ENCODE data around the gene MBOAT7. TPM values are rescaled to one million over a fixed set of nuclear protein-coding genes. Genes with fewer than 3 reads are reported as not detected.

MBOAT7 gene
- total and polyA plus RNA-seq, 2 of the 8 experiments (the other 6 are each of a cell fraction or from before 2014, with no cell fraction given): 85.5 to 90.9 TPM

DNA sequence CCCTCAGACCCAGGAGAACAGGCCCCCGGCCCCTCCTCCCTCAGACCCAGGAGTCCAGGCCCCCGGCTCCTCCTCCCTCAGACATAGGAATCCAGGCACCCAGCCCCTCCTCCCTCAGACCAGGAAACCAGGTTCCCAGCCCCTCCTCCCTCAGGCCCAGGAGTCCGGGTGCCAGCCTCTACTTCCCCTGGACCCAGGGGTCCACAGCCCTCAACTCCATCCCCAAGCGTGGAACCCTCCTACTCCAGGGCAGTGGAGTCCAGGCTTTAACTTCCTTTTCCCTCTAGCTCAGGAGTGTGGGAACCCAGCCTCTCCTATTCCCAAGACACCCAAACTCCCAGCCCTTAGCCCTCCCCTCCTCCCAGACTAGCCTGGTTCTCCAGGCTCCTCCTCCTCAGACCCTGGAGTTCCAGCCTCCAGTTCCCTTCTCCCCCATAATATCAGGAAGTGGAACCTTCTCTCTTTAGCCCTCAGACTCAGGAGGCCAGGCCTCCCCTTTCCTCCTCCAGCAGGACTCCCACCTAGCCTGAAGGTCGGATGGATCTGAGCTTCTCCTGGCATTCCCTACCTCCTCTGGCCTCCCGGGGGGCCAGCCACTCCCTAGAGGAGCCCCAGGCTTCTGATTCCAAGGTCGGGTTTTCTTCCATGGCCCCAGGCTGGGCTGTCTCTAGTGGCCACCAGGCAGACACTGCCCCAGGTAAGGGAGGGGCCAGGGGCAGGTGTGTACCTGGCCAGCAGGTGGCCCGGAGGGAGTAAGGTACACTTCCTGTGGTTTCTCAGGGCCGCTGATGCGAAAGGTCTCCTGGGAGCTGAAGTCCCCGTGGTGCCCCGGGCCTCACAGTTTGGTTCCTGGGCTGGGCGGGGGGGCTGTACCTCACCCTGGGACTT lies 16.7 kb downstream of the MBOAT7 start, which contains the start of gene TMC4:
Gene TMC4 (minus strand): TSS at position 690 of the 888 bp plus-strand sequence. CDS start 43 bp downstream, at position 647.
- no peak within 1 kb of the TSS for H3K14ac ChIP-seq (ENCODE audit: insufficient read length)
- H4K8ac ChIP-seq (ENCODE audit: extremely low read depth, insufficient read depth, low read length): no peak within 1 kb of the TSS; the same call in 1 of the 2 replicates
- H2AK5ac ChIP-seq (ENCODE audit: low read depth, low read length): no peak within 1 kb of the TSS
- H3K4me2 ChIP-seq (ENCODE audit: insufficient read depth in 1 of 2, low read depth in 2 of 2, low read length in 2 of 2): peak within 1 kb of the TSS; percentile 45 to 72
- peak within 1 kb of the TSS; percentile 7 for H4K5ac ChIP-seq (ENCODE audit: insufficient read length, low read depth, low read length)
- WGBS, 2 experiments (ENCODE audit: extremely low coverage in 1 of 2, insufficient coverage in 1 of 2, insufficient read length in 1 of 2, insufficient replicate concordance in 2 of 2, low coverage in 1 of 2, low lambda C conversion rate in 2 of 2, missing lambda C conversion rate in 1 of 2): 32% methylated on average over 10 of the region's 13 CpGs; no CpG with 5 or more reads in 1 of the 2 experiments
- no peaks in the 10 kb centered on the region for H3K9me3 ChIP-seq (ENCODE audit: insufficient read depth in 2 of 2, low read depth in 1 of 2, low read length in 1 of 2)
- H3K18ac ChIP-seq (ENCODE audit: extremely low read depth, low read length): peak within 1 kb of the TSS; percentile 71
- ChIA-PET CTCF (ENCODE audit: partially characterized antibody) (interaction anchor here (0.6 to 2.6 kb wide), 10 partner anchors 9 to 219 kb away, joined by 3 to 8 read pairs (median 4); partner anchors contain the start of genes LENG1 and RPS9), POLR2A (ENCODE audit: partially characterized antibody) (interaction anchor here (0.7 to 6.7 kb wide), 17 partner anchors 8 to 244 kb away, joined by 3 to 55 read pairs (median 7); partner anchors contain the start of genes CNOT3, LENG1, MBOAT7 and PRPF31)
- H2BK120ac ChIP-seq (replicated peaks; ENCODE audit: low read depth, low read length): no peak within 1 kb of the TSS
- H2BK12ac ChIP-seq (ENCODE audit: low read depth, low read length): peak within 1 kb of the TSS; percentile 0; the same call in 1 of the 2 replicates
- no peak within 1 kb of the TSS for H2BK15ac ChIP-seq (ENCODE audit: low read length)
- DNase-seq (ENCODE audit: low read depth in 1 of 2, low spot score in 2 of 2) (peak in 1 of 2 experiments; percentile 82), FAIRE-seq (peak; percentile 24)
- peak within 1 kb of the TSS; percentile 17 for H4K91ac ChIP-seq (replicated peaks; ENCODE audit: insufficient read length, low read length)
- H3K4ac ChIP-seq (replicated peaks; ENCODE audit: insufficient read length, low read depth, low read length): peak within 1 kb of the TSS; percentile 19
- peaks cover 2 to 4% of the 10 kb centered on the region in 2 experiments for H4K20me1 ChIP-seq (replicated peaks in 1 of 2; ENCODE audit: control insufficient read depth in 1 of 2, insufficient read depth in 2 of 2, low read length in 2 of 2)
- H3K79me1 ChIP-seq (ENCODE audit: low read depth, low read length): no peaks in the 10 kb centered on the region
- no peaks in the 10 kb centered on the region for H3K79me2 ChIP-seq (ENCODE audit: control insufficient read depth in 1 of 2, insufficient read depth in 2 of 2, low read length in 2 of 2)
- H3K56ac ChIP-seq (replicated peaks; ENCODE audit: insufficient read length, low read depth, low read length): no peak within 1 kb of the TSS
- peak within 1 kb of the TSS in 2 of 4 experiments; percentile 13 to 16; a peak in 1 of 7 replicates for H3K9ac ChIP-seq (replicated peaks in 1 of 4; ENCODE audit: extremely low read depth in 1 of 4, low read depth in 3 of 4, low read length in 3 of 4)
- H3K23ac ChIP-seq (ENCODE audit: insufficient read length): no peak within 1 kb of the TSS
- peak within 1 kb of the TSS; percentile 21; the same call in 1 of the 2 replicates for H3K27ac ChIP-seq (ENCODE audit: low read depth, low read length)
- H3K23me2 ChIP-seq (ENCODE audit: low read depth, low read length): no peaks in the 10 kb centered on the region; the same call in 1 of the 2 replicates
- peaks cover 0 to 10% (median 4%) of the 10 kb centered on the region in 4 experiments; a peak in 6 of 7 replicates for H3K4me1 ChIP-seq (replicated peaks in 1 of 4; ENCODE audit: control insufficient read depth in 3 of 4, insufficient read depth in 4 of 4, low read length in 3 of 4)
- H2BK5ac ChIP-seq (ENCODE audit: low read depth, low read length): peak within 1 kb of the TSS; percentile 84; the same call in 1 of the 2 replicates
- H3K4me3 ChIP-seq (ENCODE audit: extremely low read depth in 1 of 4, insufficient read depth in 2 of 4, low read depth in 3 of 4, low read length in 4 of 4): peak within 1 kb of the TSS; percentile 33 to 62 (median 42); a peak in 7 of 8 replicates
- H2BK20ac ChIP-seq (ENCODE audit: low read length): no peak within 1 kb of the TSS
- H3K36me3 ChIP-seq (ENCODE audit: control insufficient read depth in 2 of 4, insufficient read depth in 4 of 4, low read length in 3 of 4): peaks cover 0 to 3% (median 0%) of the 10 kb centered on the region in 4 experiments; a peak in 2 of 8 replicates
- no peak within 1 kb of the TSS for H2AFZ ChIP-seq (ENCODE audit: low read length)
- H3K27me3 ChIP-seq (replicated peaks in 1 of 4; ENCODE audit: control insufficient read depth in 3 of 4, extremely low read depth in 1 of 4, insufficient read depth in 3 of 4, low read length in 3 of 4): no peaks in the 10 kb centered on the region
- TF ChIP-seq SIN3A (conservative IDR thresholded peaks at IDR 0.05 in 1 of 2, IDR thresholded peaks at IDR 0.05 in 1 of 2; ENCODE audit: low read depth in 1 of 2, low read length in 2 of 2) (0 out of 4 replicates have a peak, but pooled peaks of 1 of the 2 experiments have one; percentile 29), CHD2 (IDR thresholded peaks at IDR 0.05; ENCODE audit: low read length) (0 out of 2 replicates have a peak, but pooled peaks have one; percentile 8), ZNF274 (IDR thresholded peaks at IDR 0.05; ENCODE audit: borderline replicate concordance, extremely low read depth, low read length) (no peak)
- TF ChIP-seq, protein P1, sequence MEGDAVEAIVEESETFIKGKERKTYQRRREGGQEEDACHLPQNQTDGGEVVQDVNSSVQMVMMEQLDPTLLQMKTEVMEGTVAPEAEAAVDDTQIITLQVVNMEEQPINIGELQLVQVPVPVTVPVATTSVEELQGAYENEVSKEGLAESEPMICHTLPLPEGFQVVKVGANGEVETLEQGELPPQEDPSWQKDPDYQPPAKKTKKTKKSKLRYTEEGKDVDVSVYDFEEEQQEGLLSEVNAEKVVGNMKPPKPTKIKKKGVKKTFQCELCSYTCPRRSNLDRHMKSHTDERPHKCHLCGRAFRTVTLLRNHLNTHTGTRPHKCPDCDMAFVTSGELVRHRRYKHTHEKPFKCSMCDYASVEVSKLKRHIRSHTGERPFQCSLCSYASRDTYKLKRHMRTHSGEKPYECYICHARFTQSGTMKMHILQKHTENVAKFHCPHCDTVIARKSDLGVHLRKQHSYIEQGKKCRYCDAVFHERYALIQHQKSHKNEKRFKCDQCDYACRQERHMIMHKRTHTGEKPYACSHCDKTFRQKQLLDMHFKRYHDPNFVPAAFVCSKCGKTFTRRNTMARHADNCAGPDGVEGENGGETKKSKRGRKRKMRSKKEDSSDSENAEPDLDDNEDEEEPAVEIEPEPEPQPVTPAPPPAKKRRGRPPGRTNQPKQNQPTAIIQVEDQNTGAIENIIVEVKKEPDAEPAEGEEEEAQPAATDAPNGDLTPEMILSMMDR (IDR thresholded peaks at IDR 0.05; ENCODE audit: control extremely low read depth in 1 of 3, insufficient read depth in 1 of 3, low read depth in 1 of 3, low read length in 3 of 3): peak; percentile 61 to 78 (median 65)
- TF ChIP-seq, protein P2, sequence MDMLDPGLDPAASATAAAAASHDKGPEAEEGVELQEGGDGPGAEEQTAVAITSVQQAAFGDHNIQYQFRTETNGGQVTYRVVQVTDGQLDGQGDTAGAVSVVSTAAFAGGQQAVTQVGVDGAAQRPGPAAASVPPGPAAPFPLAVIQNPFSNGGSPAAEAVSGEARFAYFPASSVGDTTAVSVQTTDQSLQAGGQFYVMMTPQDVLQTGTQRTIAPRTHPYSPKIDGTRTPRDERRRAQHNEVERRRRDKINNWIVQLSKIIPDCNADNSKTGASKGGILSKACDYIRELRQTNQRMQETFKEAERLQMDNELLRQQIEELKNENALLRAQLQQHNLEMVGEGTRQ (IDR thresholded peaks at IDR 0.05; ENCODE audit: low read length): peak; percentile 30; the same call in 1 of the 2 replicates
